GM18873 (cell line): ENCODE measurements around the gene ZNF792.
"Not testable (repeated sequence)": the region's sequence is repeated elsewhere in the genome, so short reads cannot be mapped to it uniquely, and the experiment has no call there.

Source experiments
- ATAC-seq: cut with Tn5 transposase; IDR thresholded peaks from one replicate; pipeline ENCODE4 v1.9.1; 2021; ENCODE audit warnings: mild to moderate bottlenecking, moderate library complexity, moderate number of reproducible peaks; ENCODE audit not compliant: unreplicated experiment, low FRiP score

ZNF792 gene

DNA sequence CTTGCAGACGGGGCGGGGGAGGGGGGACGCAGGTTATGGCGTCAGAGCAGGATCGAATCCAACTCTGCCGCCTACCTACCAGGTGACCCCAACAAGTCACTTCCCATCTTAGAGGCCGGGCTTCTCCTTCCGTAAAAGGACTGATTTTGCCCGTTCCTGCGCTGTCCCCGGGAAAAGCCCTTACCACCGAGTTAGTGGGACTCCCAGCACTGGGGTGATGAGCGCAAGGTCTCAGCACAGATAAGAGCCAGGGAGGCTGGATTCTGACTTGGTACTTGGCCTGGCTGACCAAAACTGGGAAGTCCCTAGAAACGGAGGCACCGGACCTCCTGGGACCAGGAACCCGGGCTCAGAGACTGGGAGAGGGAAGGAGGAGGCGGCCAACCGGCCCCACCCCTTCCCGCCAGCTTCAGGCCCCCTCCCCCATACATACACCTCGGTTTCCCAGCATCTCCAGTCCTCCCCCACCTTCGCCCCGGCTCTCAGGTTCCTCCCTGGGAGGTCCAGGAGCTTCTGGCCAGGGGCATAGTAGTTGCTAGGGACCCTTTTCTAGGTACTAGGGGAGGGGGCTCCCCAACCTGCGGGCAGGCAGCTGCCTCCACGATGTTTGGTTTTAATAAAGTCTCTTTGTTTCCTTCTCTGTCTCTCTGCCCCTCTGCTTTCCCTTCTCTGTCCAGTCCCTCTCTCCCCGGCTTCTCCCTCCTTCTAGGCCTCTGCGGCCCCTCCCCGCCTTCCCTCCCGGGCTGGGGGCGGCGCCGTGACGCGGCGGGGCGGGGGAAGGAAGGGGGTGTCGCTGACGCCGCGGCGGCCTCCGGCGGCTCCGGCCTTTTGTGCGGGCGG lies 35.7 kb upstream of the ZNF792 start, which contains the start of gene GRAMD1A:
GRAMD1A (plus strand) TSS at position 826 of the 840 bp plus-strand sequence. CDS start 156 bp downstream, outside the sequence.
- no peak for ATAC-seq

DNA sequence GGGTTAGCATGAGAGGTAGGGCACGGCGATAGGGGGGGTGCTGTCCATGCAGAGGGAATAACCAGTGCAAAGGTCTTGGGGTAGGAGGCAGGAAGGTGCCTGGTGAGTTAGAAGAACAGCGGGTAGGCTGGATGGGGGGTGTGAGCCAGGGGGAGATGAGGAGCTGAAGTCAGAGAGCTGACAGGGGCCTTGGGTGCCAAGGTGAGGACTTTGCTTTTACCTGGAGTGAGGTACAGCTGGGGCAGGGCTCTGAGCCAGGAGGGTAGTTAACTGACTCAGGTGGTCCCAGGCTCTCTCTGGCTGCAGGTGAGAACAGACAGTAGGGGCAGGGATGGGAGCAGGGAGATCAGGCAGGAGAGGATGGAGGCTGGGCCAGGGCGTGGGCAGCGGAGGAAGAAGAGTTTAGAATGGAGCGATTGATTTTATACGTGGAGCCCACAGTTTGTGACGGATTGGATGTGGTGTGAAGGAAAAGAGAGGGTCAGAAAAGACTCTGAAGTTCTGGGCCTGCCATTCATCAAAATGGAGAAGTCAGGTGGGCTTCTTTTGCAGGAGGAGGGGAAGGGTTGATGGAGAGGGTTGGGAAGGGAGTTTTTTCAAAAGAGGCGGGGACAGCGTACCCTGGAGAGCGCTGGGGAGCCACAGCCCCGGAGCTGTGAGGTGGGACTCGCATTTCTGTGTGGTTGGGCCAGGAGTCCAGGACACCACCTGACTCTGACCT lies 34.9 kb upstream of the ZNF792 start:
- no peak for ATAC-seq

DNA sequence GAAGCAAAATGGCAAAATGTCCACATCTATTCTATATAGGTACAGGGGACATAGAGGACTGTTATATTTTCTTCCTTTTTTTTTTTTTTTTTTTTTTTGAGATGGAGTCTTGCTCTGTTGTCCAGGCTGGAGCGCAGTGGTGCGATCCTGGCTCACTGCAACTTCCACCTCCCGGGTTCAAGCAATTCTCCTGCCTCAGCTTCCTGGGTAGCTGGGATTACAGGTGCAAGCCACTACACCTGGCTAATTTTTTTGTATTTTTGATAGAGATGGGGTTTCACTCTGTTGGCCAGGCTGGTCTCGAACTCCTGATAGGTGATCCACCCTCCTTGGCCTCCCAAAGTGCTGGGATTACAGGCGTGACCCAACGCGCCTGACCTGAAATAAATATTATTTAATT lies 34.2 kb upstream of the ZNF792 start:
- ATAC-seq = not testable (repeated sequence)

DNA sequence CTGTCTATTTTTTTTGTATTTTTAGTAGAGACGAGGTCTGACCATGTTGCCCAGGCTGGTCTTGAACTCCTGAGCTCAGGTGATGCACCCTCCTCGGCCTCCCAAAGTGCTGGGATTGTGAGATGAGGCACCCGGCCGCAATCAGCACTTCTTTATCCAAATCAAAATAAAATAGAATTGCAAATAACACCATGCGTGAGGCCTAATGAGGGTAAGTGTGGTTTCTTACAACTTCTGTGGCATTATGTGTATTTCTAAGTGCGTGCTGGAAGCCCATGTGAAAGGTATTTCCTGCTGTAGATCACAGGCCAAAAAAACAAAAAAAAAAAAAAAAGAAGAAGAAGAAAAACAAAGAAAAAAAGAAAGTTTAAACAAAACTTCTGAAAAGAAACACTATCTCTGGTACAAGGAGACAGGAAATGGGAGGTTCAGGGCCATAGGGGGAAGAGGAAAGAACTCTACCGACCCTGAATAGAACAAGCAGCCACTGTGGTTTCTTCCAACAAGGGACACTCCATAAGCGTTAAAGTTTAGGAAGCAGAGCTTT lies 33.1 kb upstream of the ZNF792 start:
- no peak for ATAC-seq

DNA sequence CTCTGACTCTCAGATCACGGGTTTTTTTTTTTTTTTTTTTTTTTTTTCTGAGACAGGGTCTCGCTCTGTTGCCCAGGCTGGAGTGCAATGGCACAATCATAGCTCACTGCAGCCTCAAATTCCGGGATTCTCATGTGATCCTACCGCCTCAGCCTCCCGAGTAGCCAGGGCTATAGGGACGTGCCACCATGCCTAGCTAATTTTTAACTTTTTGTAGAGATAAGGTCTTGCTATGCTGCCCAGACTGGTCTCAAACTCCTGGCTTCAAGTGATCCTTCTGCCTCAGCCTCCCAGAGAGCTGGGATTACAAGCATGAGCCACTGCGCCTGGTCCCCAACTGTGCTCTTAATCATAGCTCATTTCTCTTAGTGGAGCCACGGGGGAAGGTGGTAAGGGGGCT lies 31.5 kb upstream of the ZNF792 start:
- no peak for ATAC-seq

DNA sequence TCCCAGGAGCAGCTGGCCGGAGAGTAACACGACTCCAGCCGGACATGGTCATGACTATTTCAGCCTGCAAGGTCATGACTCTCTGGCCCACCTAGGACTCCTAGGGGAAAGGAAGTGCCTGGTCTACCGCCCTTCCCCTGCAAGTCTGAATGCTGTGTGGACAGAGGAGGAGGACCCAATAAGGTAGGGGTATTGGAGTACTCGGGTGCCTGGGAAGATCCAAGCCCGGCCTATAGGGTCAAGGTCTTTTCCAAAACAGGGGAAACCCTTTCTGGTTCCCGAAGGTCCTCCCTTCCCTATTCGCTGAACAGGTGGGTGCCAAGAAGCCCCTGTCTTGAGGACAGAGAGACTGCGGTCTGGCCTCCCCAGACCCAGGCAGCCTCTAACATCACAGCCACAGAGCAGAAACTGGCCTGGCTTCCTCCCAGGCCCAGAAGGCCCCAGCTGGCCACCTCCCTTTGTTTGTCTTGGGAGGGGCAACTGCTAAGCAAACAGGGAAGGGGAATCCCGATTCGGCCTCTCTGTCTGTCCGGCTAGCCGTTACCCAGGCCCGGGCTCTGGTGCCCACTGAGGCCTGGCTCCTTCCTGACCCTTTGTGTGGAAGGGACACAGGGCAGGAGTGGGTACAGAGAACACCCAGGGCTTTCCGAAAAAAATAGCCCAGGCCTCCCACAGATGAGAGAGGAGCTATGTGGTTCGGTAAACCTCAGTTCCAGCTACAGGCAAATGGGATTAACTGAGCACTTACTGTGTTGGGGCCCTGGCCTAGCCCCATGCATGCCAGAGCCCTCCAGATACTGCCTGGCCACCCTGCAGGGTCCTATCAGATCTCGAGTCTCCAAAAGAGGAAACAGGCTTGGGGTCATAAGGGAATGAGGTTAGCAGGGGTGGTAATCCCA lies 30.9 kb upstream of the ZNF792 start:
- ATAC-seq = no peak

DNA sequence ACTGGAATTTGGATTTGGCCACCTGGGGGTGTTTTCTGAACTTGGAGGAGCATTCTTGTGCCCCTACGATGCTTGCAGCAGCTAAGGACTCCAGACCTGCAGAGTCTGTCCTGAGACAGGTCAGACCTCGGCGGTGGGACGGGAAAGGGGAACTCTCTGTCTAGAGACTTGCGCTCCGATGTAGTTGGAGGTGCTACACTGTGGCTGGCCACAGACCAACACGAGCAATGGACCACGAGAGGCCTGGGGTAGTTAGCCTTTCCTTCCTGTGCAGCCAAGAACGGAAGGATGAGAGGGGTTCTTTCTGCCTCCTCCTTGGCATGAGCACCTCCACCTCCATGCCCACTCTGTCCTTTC lies 30.2 kb upstream of the ZNF792 start:
- ATAC-seq = no peak

DNA sequence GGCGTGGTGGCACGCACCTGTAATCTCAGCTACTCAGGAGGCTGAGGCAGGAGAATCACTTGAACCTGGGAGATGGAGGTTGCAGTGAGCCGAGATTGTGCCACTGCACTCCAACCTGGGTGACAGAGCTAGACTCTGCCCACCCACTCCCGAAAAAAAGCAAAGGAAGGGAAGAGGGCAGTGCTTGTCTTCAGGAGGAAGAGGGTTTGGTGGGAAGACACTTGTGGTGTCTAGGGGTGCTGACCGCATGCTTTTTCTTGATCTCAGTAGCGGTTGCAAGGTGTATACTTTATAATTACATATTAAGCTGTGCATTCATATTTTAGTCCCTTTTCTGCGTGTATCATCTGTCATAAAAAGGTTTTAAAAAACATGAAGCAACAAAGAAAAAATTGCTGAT lies 28.6 kb upstream of the ZNF792 start:
- ATAC-seq = not testable (repeated sequence)

DNA sequence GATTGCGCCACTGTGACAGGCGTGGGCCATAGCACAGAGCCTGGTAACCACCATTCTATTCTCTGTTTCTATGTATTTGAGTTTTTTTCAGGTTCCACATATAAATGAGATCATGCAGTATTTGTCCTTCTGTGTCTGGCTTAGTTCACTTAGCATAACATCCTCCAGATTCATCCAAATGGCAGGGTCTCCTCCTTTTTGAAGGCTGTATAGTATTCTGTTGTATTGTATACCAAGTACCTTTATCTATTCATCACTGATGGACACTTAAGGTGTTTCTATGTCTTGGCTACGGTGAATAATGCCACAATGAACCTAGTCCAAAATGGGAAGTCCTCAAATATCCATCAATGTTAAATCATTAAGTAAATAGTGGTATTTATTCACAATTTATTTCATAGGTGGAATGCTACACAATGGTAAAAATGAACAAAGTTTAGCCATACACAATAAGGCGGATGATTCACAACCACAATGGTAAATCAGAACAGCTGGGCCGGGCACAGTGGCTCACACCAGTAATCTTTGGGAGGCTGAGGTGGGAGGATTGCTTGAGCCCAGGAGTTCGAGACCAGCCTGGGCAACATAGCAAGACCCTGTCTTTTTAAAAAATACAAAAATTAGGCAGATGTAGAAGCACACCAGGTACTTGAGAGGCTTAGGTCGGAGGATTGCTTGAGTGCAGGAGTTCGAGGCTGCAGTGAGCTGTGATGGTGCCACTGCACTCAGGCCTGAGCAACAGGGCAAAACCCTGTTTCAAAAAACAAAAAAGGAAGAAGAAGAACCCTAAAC lies 27.7 kb upstream of the ZNF792 start:
- no peak for ATAC-seq

DNA sequence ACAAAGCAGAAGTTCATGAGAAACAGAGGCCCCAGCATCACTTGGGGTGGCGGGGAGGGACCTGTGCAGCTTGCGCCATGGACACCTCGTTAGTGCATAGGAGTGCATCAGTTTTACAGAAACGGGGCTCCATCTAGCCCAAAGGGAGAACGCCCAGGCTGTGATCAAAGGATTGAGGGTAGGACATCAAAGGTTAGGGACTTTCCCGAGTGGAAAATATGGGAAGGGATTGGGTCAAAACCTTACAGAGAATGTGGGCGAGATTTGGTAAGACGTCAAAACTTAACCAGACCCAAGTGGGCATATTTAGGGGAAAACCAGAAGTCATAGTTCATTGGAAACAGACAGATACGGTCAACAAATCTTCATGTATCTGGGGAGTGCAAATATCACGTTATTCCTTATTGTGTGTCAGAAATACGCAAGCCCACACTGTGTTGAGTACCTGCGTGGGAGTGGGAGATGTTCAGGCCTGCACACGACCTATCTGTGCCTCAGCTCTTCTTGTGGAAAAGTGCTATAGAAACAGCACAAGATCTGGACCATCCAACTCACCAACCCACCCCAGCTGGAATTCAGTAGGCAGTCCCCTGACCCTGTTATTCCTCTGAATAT lies 26.7 kb upstream of the ZNF792 start:
- no peak for ATAC-seq

DNA sequence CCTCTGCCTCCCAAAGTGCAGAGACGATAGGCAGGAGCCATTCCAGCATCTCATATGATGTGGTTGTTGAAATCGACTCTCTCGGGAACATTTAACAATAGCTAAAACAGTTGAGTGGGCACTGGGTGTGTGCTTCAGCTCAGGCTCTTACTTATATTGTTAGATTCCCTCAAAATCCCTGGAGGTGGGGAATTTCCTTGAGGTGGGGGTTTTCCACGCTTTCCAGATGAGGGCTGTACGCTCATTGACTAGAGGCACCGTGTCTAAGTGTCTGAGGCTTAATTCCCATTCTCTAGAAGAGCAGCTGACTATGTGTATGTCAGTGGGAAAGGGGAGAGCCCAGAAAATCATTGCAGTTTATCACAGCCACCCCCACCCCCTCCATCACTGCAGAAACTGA lies 25.3 kb upstream of the ZNF792 start:
- ATAC-seq = no peak

DNA sequence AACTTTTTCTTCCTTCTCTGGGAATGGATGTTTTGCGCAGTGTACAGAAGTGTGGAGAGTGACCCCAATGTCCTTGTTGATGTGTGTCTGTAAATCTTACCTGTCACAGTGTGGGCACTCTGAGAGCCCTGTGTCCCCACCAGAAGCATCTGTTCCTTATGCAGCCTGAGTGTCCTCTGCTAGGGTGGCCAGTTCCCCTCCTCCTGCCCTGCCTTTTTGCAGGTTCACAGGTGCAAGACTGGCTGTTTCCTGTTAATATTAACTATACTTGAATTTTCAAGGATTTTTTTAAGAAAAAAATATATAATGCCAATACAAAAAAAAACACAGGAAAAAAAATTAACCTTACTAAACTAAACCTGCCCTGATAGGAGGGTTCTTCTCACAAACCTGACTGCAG lies 24.1 kb upstream of the ZNF792 start:
- no peak for ATAC-seq

DNA sequence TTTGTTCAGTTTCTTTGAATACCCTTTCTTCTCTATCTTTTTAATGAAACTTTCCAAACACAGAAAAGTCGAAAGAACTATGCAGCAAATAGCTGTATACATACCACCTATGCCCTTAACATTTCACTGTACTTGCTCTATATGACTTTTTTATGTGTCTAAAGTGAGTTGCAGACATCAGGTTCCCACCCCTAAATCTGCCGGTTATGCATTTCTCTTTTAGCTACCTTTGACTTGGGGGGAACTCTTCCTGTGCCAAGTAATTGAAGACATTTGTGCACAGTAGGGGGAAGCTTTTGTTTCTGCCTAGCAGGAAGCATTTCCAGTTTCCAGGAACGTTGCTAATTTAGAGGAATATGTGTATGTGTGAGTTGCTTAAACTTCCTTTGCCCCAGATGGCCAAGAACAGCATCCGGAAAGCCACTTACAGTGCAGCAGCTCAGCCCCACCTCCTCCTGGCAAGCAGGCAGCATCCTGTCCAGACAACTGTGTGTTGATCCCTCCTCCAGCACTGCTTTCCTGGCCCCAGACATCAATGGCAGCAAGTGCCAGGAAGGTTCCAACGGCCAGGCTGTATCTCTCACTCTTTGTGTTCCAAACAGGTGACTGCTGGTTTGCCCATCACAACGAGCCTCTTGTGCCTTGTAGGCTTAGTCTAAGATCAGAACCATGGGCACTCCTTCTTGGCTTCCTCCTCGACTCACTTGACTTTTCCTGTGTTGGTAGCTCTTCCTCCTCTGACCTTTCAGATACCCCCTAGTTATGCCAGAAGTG lies 21.4 kb upstream of the ZNF792 start:
- ATAC-seq = no peak

DNA sequence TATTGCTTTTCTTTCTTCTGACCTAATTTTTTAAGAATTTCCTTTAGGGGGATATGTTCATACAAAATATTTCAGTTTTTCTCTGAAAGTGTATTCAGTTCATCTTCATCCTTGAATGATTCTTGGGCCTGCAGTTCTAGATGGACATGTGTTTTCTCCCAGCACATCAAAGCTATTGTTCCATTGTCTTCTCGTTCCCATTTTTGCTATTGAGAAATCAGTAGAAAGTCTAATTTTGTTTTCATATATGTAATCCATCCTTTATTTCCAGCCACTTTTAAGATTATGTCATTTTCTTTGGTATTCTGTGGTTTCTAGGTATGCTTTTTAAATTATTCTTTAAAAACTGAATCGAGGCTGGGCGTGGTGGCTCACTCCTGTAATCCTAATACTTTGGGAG lies 20.3 kb upstream of the ZNF792 start:
- no peak for ATAC-seq

DNA sequence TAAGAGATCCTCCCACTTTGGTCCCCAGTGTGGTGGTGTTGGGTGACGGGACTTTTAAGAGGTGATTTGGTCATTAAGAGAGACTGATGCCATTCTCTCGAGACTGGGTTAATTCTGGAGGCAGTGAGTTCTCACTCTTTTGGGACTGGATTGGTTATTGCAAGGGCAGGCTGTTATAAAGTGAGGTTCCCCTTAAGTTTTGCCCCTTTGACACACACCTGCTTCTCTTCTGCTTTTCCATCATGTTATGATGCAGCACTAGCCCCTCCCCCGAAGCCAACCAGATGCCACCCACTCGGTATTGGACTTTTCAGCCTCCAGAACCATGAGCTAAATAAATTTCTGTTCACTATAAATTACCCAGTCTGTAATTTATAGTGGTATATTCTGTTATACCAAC lies 19.8 kb upstream of the ZNF792 start:
- ATAC-seq = no peak

DNA sequence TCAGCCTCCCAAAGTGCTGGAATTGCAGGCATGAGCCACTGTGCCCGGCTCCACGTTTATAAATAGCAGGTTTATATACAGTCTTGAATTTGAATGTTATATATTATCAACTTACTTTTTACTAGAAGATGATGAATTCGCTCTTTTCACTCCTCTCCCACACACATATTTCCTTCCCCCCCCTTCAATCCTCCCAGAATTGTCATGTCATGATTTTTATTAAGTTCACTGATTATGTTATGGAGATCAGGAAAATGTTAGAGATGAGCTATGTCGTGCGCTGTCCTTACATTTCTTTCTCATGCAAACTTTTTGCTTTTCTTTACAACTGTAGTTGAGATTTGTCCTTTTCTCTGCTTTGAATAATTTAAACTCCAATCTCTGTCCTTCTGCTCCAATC lies 18.2 kb upstream of the ZNF792 start:
- ATAC-seq = no peak

DNA sequence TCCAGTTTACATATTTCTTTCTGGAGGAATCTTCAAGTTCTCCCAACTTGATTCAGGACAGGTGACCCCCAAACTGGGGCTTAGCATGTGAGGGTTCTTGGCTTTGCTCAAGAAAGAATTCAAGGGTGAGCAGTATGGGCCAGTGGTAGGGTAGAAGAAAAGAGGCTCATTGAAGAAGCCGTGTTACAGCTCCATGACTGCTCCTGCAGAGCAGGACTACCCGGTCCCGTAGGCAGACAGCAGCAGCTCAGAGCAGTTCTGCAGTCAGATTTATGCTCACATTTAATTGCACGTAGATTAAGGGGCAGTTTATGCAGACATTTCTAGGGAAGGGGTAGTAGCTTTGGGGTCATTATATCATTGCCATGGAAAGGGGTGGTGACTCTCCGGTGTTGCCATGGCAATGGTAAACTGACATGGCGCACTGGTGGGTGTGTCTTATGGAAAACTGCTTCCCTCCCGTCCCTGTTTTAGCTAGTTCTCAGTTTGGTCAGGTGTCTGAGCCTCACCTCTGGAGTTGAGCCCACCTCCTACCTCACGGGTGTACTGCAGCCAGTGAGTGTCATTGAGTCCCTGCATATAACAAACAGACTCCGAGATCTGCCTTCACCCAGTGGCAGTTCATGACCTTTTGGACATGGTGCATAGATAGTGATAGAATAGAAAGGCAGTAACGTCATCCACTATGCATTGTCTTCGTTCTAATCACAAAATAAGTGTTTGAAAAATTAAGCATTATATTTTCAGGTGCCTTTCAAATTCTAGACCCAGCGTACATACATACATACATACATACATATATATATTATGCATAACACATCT lies 16.0 kb upstream of the ZNF792 start:
- ATAC-seq = no peak

DNA sequence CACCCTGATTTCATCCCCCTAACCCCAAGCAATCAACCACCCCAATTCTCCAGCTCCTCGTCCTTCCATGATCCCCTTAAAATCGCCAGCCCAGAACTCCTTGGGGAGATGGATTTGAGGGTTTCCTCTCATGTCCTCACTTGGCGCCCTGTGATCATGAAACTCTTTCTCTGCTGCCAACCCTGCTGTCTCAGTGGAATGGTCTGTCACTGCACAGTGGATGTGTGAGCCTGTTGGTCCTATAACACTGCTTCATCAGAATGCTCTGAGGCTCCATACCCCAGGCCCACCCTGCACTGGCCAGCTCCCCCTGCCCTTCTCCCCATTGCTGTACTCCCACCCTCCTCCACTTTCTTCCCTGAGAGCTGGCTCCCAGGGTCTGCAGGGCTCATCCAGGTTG lies 12.6 kb upstream of the ZNF792 start:
- ATAC-seq = no peak
